MM.1S (cell line): Measurements from ENCODE around the gene ACSL1.
"Not testable (repeated sequence)": the region's sequence is repeated elsewhere in the genome, so short reads cannot be mapped to it uniquely, and the experiment has no call there.

Source experiments
- DNase-seq: peaks from one replicate; pipeline ENCODE4 v3.0.0-alpha.2; 2015
- H2AFZ ChIP-seq: fragments of 300-600 bp; sonication (generic); 2 replicates; pipeline ENCODE4 v1.6.0; 2016; ENCODE audit warnings: antibody characterized with exemption, low read length
- H3F3A ChIP-seq: fragments of 300-600 bp; sonication (generic); 2 replicates; pipeline ENCODE4 v1.6.1; 2016; ENCODE audit warnings: mild to moderate bottlenecking, antibody characterized with exemption, low read length, moderate library complexity, mixed read lengths; ENCODE audit not compliant: insufficient read depth
- H3K27ac ChIP-seq: fragments of 300-600 bp; sonication (generic); 2 replicates; pipeline ENCODE4 v1.5.1; 2016; ENCODE audit warnings: mild to moderate bottlenecking, low read length
- H3K27me3 ChIP-seq: fragments of 300-600 bp; sonication (generic); replicated peaks from 2 replicates; pipeline ENCODE4 v1.6.0; 2016; ENCODE audit warnings: low read length; ENCODE audit not compliant: insufficient read depth
- H3K36me3 ChIP-seq: fragments of 300-600 bp; sonication (generic); replicated peaks from 2 replicates; pipeline ENCODE4 v1.6.1; 2016; ENCODE audit warnings: mild to moderate bottlenecking, low read length, mixed read lengths; ENCODE audit not compliant: insufficient read depth
- H3K4me1 ChIP-seq: fragments of 300-600 bp; sonication (generic); 2 replicates; pipeline ENCODE4 v1.6.1; 2016; ENCODE audit warnings: low read length, mixed read lengths
- H3K4me2 ChIP-seq: fragments of 300-600 bp; sonication (generic); 2 replicates; pipeline ENCODE4 v1.6.0; 2016; ENCODE audit warnings: low read depth, low read length
- H3K4me3 ChIP-seq: fragments of 300-600 bp; sonication (generic); 2 replicates; pipeline ENCODE4 v1.5.1; 2016; ENCODE audit warnings: low read length, mixed read lengths
- H3K79me2 ChIP-seq: fragments of 300-600 bp; sonication (generic); 2 replicates; pipeline ENCODE4 v1.6.1; 2016; ENCODE audit warnings: mixed run types, low read length, mixed read lengths
- H3K9ac ChIP-seq: fragments of 300-600 bp; sonication (generic); 2 replicates; pipeline ENCODE4 v1.6.1; 2016; ENCODE audit warnings: low read length, mixed read lengths
- H3K9me2 ChIP-seq: fragments of 300-600 bp; sonication (generic); replicated peaks from 2 replicates; pipeline ENCODE4 v1.6.1; 2016; ENCODE audit warnings: mild to moderate bottlenecking, low read length, mixed read lengths; ENCODE audit not compliant: insufficient read depth
- H3K9me3 ChIP-seq: fragments of 300-600 bp; sonication (generic); replicated peaks from 2 replicates; pipeline ENCODE4 v1.6.1; 2016; ENCODE audit warnings: mild to moderate bottlenecking, low read length, mixed read lengths; ENCODE audit not compliant: insufficient read depth
- H4K20me1 ChIP-seq: fragments of 300-600 bp; sonication (generic); 2 replicates; pipeline ENCODE4 v1.6.1; 2016; ENCODE audit warnings: mild to moderate bottlenecking, low read length, moderate library complexity, mixed read lengths; ENCODE audit not compliant: insufficient read depth
- EZH2 ChIP-seq: fragments of 300-600 bp; sonication (generic); optimal IDR thresholded peaks from 2 replicates; pipeline ENCODE3; 2017; ENCODE audit warnings: low read depth, mild to moderate bottlenecking, antibody characterized with exemption, low read length, mixed read lengths
- EZH2phosphoT487 ChIP-seq: fragments of 300-600 bp; sonication (generic); IDR thresholded peaks from 2 replicates; pipeline ENCODE4 v1.6.1; 2018; ENCODE audit warnings: antibody characterized with exemption, low read length
- TF ChIP-seq, protein P1 (sequence below): fragments of 300-600 bp; sonication (generic); IDR thresholded peaks from 2 replicates; pipeline ENCODE4 v1.5.1; 2016; ENCODE audit warnings: antibody characterized with exemption, low read length, mixed read lengths

Gene ACSL1

DNA sequence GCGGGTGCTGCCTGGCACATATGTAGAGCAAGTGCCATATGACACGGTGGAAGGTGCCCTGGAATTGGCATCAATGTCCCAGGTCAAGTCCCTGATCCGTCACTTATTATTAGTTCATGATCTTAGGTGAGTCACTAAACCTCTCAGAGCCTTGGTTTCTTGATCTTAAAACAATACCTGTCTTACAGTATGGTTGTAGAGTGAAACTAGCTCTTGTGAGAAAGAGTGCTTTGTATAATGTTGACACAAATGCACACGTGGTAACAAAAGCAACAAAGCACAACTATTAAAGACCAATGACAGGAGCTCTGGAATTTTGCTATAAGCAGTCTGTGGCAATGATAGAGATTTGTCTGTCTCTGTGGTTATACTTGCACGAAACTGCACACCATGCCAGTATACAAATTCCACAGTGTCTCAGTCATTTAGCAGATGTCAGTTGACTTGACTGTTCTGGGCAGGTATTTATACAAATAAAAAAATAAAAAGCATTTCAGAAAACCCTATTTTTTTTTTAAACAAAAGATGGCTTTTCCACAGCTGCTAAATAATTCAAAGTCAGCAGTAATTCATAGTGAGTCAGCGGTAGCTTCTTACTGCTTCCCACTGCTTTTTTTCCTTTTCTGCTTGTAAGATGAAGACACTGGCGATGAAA is 19.7 kb upstream of the ACSL1 start:
- Histone ChIP-seq H3K36me3 (no peaks in the 10 kb centered on the region), H3K4me2 (peak overlapping the region; percentile 2; the same call in 1 of the 2 replicates), H3K79me2 (no peaks in the 10 kb centered on the region), H4K20me1 (no peaks in the 10 kb centered on the region), H3K9me2 (no peaks in the 10 kb centered on the region), H3K27ac (peak overlapping the region; percentile 33; the same call in 1 of the 2 replicates), H3K9ac (no peak overlapping the region), H3K4me3 (no peak overlapping the region), H3K9me3 (no peaks in the 10 kb centered on the region), H3K27me3 (no peaks in the 10 kb centered on the region), H3F3A (peaks cover 3% of the 10 kb centered on the region), H3K4me1 (peaks cover 9% of the 10 kb centered on the region), H2AFZ (no peak overlapping the region)
- DNase-seq: peak; percentile 66
- TF ChIP-seq EZH2phosphoT487 (no peak), EZH2 (no peak)
- TF ChIP-seq, protein P1, sequence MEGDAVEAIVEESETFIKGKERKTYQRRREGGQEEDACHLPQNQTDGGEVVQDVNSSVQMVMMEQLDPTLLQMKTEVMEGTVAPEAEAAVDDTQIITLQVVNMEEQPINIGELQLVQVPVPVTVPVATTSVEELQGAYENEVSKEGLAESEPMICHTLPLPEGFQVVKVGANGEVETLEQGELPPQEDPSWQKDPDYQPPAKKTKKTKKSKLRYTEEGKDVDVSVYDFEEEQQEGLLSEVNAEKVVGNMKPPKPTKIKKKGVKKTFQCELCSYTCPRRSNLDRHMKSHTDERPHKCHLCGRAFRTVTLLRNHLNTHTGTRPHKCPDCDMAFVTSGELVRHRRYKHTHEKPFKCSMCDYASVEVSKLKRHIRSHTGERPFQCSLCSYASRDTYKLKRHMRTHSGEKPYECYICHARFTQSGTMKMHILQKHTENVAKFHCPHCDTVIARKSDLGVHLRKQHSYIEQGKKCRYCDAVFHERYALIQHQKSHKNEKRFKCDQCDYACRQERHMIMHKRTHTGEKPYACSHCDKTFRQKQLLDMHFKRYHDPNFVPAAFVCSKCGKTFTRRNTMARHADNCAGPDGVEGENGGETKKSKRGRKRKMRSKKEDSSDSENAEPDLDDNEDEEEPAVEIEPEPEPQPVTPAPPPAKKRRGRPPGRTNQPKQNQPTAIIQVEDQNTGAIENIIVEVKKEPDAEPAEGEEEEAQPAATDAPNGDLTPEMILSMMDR: no peak

DNA sequence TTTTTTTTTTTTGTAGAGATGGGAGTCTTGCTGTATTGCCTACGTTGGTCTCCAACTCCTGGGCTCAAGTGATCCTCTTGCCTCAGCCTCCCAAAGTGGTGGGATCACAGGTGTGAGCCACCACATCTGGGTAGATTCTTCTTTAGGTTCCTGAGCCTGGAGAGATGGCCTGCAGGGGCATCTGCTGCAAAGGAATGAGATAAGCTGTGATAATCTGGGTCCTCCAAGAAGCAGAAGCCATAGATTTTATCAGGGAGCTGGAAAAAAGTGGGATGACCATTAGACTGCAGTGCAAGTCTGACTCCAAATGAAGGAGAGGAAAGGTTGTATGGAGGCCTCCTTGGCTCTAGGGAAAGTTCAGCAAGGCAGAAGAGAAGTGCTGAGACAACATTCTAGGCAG is 19.0 kb upstream of the ACSL1 start:
- no peak for DNase-seq
- H3K27me3 ChIP-seq: no peaks in the 10 kb centered on the region
- H3K4me1 ChIP-seq: peaks cover 9% of the 10 kb centered on the region
- no peak overlapping the region for H3K9ac ChIP-seq
- peak overlapping the region; percentile 33; the same call in 1 of the 2 replicates for H3K27ac ChIP-seq
- no peaks in the 10 kb centered on the region for H3K9me2 ChIP-seq
- no peak overlapping the region for H2AFZ ChIP-seq
- no peaks in the 10 kb centered on the region for H3K36me3 ChIP-seq
- no peak overlapping the region for H3K4me3 ChIP-seq
- no peaks in the 10 kb centered on the region for H3K9me3 ChIP-seq
- TF ChIP-seq, protein P1: no peak
- TF ChIP-seq EZH2phosphoT487 (no peak), EZH2 (no peak)
- peaks cover 3% of the 10 kb centered on the region for H3F3A ChIP-seq
- no peaks in the 10 kb centered on the region for H3K79me2 ChIP-seq
- H4K20me1 ChIP-seq: no peaks in the 10 kb centered on the region
- no peak overlapping the region for H3K4me2 ChIP-seq

DNA sequence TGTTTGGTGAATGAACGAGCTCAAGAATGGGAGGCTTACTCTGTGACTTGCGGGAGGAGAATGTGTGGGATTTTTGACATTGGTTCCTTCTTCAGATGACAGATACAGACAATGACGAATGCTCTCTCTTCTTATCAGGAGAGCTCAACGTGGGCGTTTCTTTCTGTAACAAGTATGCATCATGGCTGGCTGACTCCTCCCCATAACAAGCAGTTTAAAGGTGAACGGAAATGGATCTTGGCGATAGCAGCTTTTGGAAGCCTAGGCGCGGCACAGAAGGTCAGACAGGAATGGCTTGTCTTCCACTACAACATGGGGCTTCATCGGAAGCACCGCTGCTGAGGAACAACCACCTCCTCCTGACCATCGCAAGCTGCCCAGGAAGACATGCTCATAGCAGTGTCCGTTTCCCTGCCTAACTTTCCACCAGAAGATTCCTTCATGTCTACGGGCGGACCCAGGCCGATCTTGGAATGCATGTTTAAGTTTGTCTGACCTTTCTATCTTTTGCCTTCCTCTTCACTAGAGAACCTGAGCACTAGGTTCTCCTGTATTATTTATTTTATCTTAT is 18.3 kb upstream of the ACSL1 start:
- Histone ChIP-seq H4K20me1 (no peaks in the 10 kb centered on the region), H3K9me3 (no peaks in the 10 kb centered on the region), H3K27ac (no peak overlapping the region), H2AFZ (no peak overlapping the region), H3K4me1 (peaks cover 9% of the 10 kb centered on the region), H3K9me2 (no peaks in the 10 kb centered on the region), H3K4me2 (no peak overlapping the region), H3K79me2 (no peaks in the 10 kb centered on the region), H3K36me3 (no peaks in the 10 kb centered on the region), H3K9ac (no peak overlapping the region), H3F3A (peaks cover 3% of the 10 kb centered on the region), H3K4me3 (no peak overlapping the region), H3K27me3 (no peaks in the 10 kb centered on the region)
- DNase-seq: no peak
- TF ChIP-seq, protein P1: no peak
- TF ChIP-seq EZH2 (no peak), EZH2phosphoT487 (no peak)

DNA sequence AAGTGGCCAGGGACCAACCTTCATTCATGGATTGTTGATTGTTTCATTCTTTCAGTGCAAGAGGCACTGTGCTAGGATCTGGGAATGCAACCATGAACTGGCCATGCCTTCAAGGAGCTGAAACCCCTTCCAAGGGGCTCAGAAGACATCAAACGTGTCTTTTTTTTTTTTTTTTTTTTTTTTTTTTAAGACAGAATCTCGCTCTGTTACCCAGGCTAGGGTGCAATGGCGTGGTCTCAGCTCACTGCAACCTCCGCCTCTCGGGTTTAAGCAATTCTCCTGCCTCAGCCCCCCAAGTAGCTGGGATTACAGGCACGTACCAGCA is 13.3 kb upstream of the ACSL1 start:
- not testable (repeated sequence) for H3K4me1 ChIP-seq, H3K9me3 ChIP-seq, H4K20me1 ChIP-seq, H3K4me3 ChIP-seq, H3K79me2 ChIP-seq, H3K9me2 ChIP-seq, H2AFZ ChIP-seq, DNase-seq, H3K36me3 ChIP-seq, H3K27me3 ChIP-seq, H3K4me2 ChIP-seq, H3K9ac ChIP-seq, H3K27ac ChIP-seq, H3F3A ChIP-seq
